GM12891 (cell line): ENCODE measurements around the gene BICC1.

Source experiments
- DNase-seq: peaks from one replicate; pipeline ENCODE4 v3.0.0; 2011; ENCODE audit warnings: low spot score; ENCODE audit not compliant: insufficient read length
- FAIRE-seq: peaks from 2 replicates; lab custom pipeline; 2011; peaks lifted over from hg19 to GRCh38; lab: Jason Lieb, UNC
- PAX5 ChIP-seq: IDR thresholded peaks from 2 replicates; pipeline ENCODE4 v1.6.1; 2011; ENCODE audit warnings: low read length, moderate library complexity, mild to moderate bottlenecking; ENCODE audit not compliant: insufficient read depth, severe bottlenecking
- POLR2A ChIP-seq: IDR thresholded peaks from 2 replicates; pipeline ENCODE4 v1.6.1; 2011; ENCODE audit warnings: low read depth, low read length, control low read depth
- POLR2AphosphoS5 ChIP-seq: IDR thresholded peaks from 2 replicates; pipeline ENCODE4 v1.6.1; 2011; ENCODE audit warnings: low read depth, low read length, control low read depth
- POU2F2 ChIP-seq: IDR thresholded peaks from 2 replicates; pipeline ENCODE4 v1.6.1; 2011; ENCODE audit warnings: low read depth, mild to moderate bottlenecking, control low read depth, low read length, moderate library complexity
- SPI1 ChIP-seq: IDR thresholded peaks from 2 replicates; pipeline ENCODE4 v1.6.1; 2011; ENCODE audit warnings: low read depth, low read length, control low read depth
- TAF1 ChIP-seq: IDR thresholded peaks from 2 replicates; pipeline ENCODE4 v1.6.1; 2011; ENCODE audit warnings: low read depth, low read length, control low read depth

The BICC1 gene

GRCh38 chr10:58642916-58643428, 130.3 kb downstream of the BICC1 start:
- DNase-seq = no peak
- no peak for FAIRE-seq
- TF ChIP-seq POLR2A = no peak
- TF ChIP-seq PAX5 = no peak

GRCh38 chr10:58644311-58644710, 131.6 kb downstream of the BICC1 start:
- FAIRE-seq (no peak), DNase-seq (no peak)
- TF ChIP-seq POLR2AphosphoS5 (no peak), PAX5 (no peak), POU2F2 (no peak), SPI1 (no peak), TAF1 (no peak), POLR2A (no peak)

GRCh38 chr10:58645416-58646146, 132.9 kb downstream of the BICC1 start:
- TF ChIP-seq POLR2A = no peak
- no peak for TF ChIP-seq TAF1
- TF ChIP-seq PAX5 = no peak
- no peak for TF ChIP-seq POLR2AphosphoS5
- no peak for TF ChIP-seq POU2F2
- TF ChIP-seq SPI1 = no peak
- DNase-seq = no peak
- FAIRE-seq = no peak

- FAIRE-seq (no peak), DNase-seq (no peak)
- TF ChIP-seq SPI1 (no peak), PAX5 (no peak), TAF1 (no peak), POLR2A (no peak), POU2F2 (no peak), POLR2AphosphoS5 (no peak)
Observed at GRCh38 chr10:58647376-58648112, 134.9 kb downstream of the BICC1 start.

GRCh38 chr10:58648131-58648530, 135.5 kb downstream of the BICC1 start:
- DNase-seq (no peak), FAIRE-seq (no peak)
- TF ChIP-seq TAF1 = no peak
- no peak for TF ChIP-seq POU2F2
- no peak for TF ChIP-seq POLR2A
- TF ChIP-seq POLR2AphosphoS5 = no peak
- no peak for TF ChIP-seq SPI1
- TF ChIP-seq PAX5 = no peak

GRCh38 chr10:58651040-58651439, 138.4 kb downstream of the BICC1 start:
- TF ChIP-seq POU2F2 = no peak
- TF ChIP-seq POLR2AphosphoS5 = no peak
- no peak for TF ChIP-seq TAF1
- DNase-seq (no peak), FAIRE-seq (no peak)

- DNase-seq = no peak
- FAIRE-seq = no peak
- TF ChIP-seq SPI1 (no peak), POU2F2 (no peak)
Observed at GRCh38 chr10:58651742-58652141, 139.1 kb downstream of the BICC1 start.

- TF ChIP-seq POLR2A (no peak), POU2F2 (no peak), PAX5 (no peak), POLR2AphosphoS5 (no peak), TAF1 (no peak), SPI1 (no peak)
- FAIRE-seq (no peak), DNase-seq (no peak)
Observed at GRCh38 chr10:58653139-58653538, 140.5 kb downstream of the BICC1 start.

GRCh38 chr10:58660575-58661255, 148.0 kb downstream of the BICC1 start:
- FAIRE-seq = no peak
- DNase-seq = no peak
- TF ChIP-seq TAF1 = no peak
- no peak for TF ChIP-seq SPI1
- TF ChIP-seq POU2F2 = no peak
- no peak for TF ChIP-seq PAX5
- TF ChIP-seq POLR2AphosphoS5 = no peak
- TF ChIP-seq POLR2A = no peak

- FAIRE-seq (no peak), DNase-seq (no peak)
- TF ChIP-seq PAX5 = no peak
- no peak for TF ChIP-seq SPI1
- TF ChIP-seq TAF1 = no peak
- TF ChIP-seq POLR2AphosphoS5 = no peak
- no peak for TF ChIP-seq POLR2A
- TF ChIP-seq POU2F2 = no peak
Observed at GRCh38 chr10:58661336-58661735, 148.7 kb downstream of the BICC1 start.
